Hepatocyte (in vitro differentiated cells): Measurements from ENCODE around the gene CDHR1. TPM values are rescaled to one million over a fixed set of nuclear protein-coding genes. Genes with fewer than 3 reads are reported as not detected.
"Not testable (repeated sequence)": the region's sequence is repeated elsewhere in the genome, so short reads cannot be mapped to it uniquely, and the experiment has no call there.

Experiments
- DNase-seq: peaks from one replicate; pipeline ENCODE4 v3.0.0-alpha.2; 2016; ENCODE audit warnings: low spot score
- H2AFZ ChIP-seq: fragments of 200-600 bp; sonication (generic); 2 replicates; pipeline ENCODE4 v1.6.0; 2016; ENCODE audit warnings: antibody characterized with exemption, mild to moderate bottlenecking
- H3K27ac ChIP-seq: fragments of 200-600 bp; sonication (generic); 2 replicates; pipeline ENCODE4 v1.5.1; 2016; ENCODE audit warnings: mild to moderate bottlenecking
- H3K27me3 ChIP-seq: fragments of 200-600 bp; sonication (generic); 2 replicates; pipeline ENCODE4 v1.6.1; 2016
- H3K36me3 ChIP-seq: fragments of 200-600 bp; sonication (generic); replicated peaks from 2 replicates; pipeline ENCODE4 v1.5.1; 2016; ENCODE audit warnings: low read depth; ENCODE audit not compliant: insufficient read depth
- H3K4me1 ChIP-seq: fragments of 200-600 bp; sonication (generic); 2 replicates; pipeline ENCODE4 v1.5.1; 2016; ENCODE audit warnings: mild to moderate bottlenecking, moderate library complexity; ENCODE audit not compliant: insufficient read depth
- H3K4me2 ChIP-seq: fragments of 200-600 bp; sonication (generic); 2 replicates; pipeline ENCODE4 v1.6.0; 2016
- H3K4me3 ChIP-seq: fragments of 200-600 bp; sonication (generic); 2 replicates; pipeline ENCODE4 v1.5.1; 2016; ENCODE audit warnings: mild to moderate bottlenecking
- H3K79me2 ChIP-seq: fragments of 200-600 bp; sonication (generic); 2 replicates; pipeline ENCODE4 v1.6.0; 2017; ENCODE audit warnings: mild to moderate bottlenecking
- H3K9me2 ChIP-seq: fragments of 200-600 bp; sonication (generic); replicated peaks from 2 replicates; pipeline ENCODE4 v1.6.0; 2017; ENCODE audit warnings: mild to moderate bottlenecking; ENCODE audit not compliant: insufficient read depth
- H3K9me3 ChIP-seq: fragments of 200-600 bp; sonication (generic); 2 replicates; pipeline ENCODE4 v1.5.1; 2016; ENCODE audit warnings: low read depth, mild to moderate bottlenecking
- H4K20me1 ChIP-seq: fragments of 200-600 bp; sonication (generic); 2 replicates; pipeline ENCODE4 v1.6.0; 2016; ENCODE audit warnings: mild to moderate bottlenecking; ENCODE audit not compliant: insufficient read depth, poor library complexity, severe bottlenecking
- CTCF ChIP-seq: fragments of 200-600 bp; sonication (generic); IDR thresholded peaks from 2 replicates; pipeline ENCODE4 v1.5.1; 2016; ENCODE audit warnings: antibody characterized with exemption, mild to moderate bottlenecking; ENCODE audit not compliant: poor library complexity
- EZH2 ChIP-seq: fragments of 200-600 bp; sonication (generic); IDR thresholded peaks from 2 replicates; pipeline ENCODE4 v1.6.1; 2016; ENCODE audit warnings: antibody characterized with exemption, mild to moderate bottlenecking, borderline replicate concordance
- EZH2phosphoT487 ChIP-seq: fragments of 200-600 bp; sonication (generic); IDR thresholded peaks from one replicate; pipeline ENCODE4 v1.6.1; 2018; ENCODE audit warnings: antibody characterized with exemption, mild to moderate bottlenecking, low read depth, moderate library complexity; ENCODE audit not compliant: unreplicated experiment, severe bottlenecking
- WGBS: methylation state at CpG from one replicate; pipeline ENCODE4 v1.1.6; 2016; ENCODE audit warnings: low lambda C conversion rate; ENCODE audit errors: missing lambda C conversion rate; 5-methylcytosine and 5-hydroxymethylcytosine counted together
- polyA plus RNA-seq: library from polyadenylated mRNA; unstranded; fragments of >200 nt; fragmentation: Nextera tagmentation; extraction: Ambion mirVana; gene quantifications from 2 replicates; pipeline ENCODE4 v1.2.1, GENCODE V29; 2016
- total RNA-seq: library from RNA; depleted of rRNA; stranded (reverse); fragments of >200 nt; gene quantifications from 2 replicates; pipeline ENCODE4 v1.2.3, GENCODE V29; 2014

The CDHR1 gene
- total and polyA plus RNA-seq, 2 experiments from 2014 or later: 0.03 TPM; not detected in 1

- H3K79me2 ChIP-seq: no peaks in the 10 kb centered on the region
- H3K27ac ChIP-seq: no peak overlapping the region
- no peaks in the 10 kb centered on the region for H3K27me3 ChIP-seq
- H2AFZ ChIP-seq: no peak overlapping the region
- H3K4me3 ChIP-seq: no peak overlapping the region
- H3K9me3 ChIP-seq: no peaks in the 10 kb centered on the region
- no peak for DNase-seq
- no peak overlapping the region for H3K4me2 ChIP-seq
- no peaks in the 10 kb centered on the region for H3K36me3 ChIP-seq
- no peak for TF ChIP-seq EZH2phosphoT487
- TF ChIP-seq CTCF: no peak
- TF ChIP-seq EZH2: no peak
- H3K4me1 ChIP-seq: no peaks in the 10 kb centered on the region
- H3K9me2 ChIP-seq: no peaks in the 10 kb centered on the region
- H4K20me1 ChIP-seq: no peaks in the 10 kb centered on the region
- WGBS: 100% methylated on average over 3 of the region's 3 CpGs
Observed at GRCh38 chr10:84178160-84178609, 16.2 kb upstream of the CDHR1 start.

- DNase-seq: peak; percentile 46
- no peak overlapping the region for H3K4me2 ChIP-seq
- H3K79me2 ChIP-seq: no peaks in the 10 kb centered on the region
Observed at GRCh38 chr10:84179059-84179710, 15.2 kb upstream of the CDHR1 start.

GRCh38 chr10:84180386-84180785 is 14.0 kb upstream of the CDHR1 start:
- not testable (repeated sequence) for H3K4me1 ChIP-seq, H3K9me3 ChIP-seq, DNase-seq, H3K9me2 ChIP-seq, H3K27ac ChIP-seq, H3K79me2 ChIP-seq, H3K27me3 ChIP-seq, H4K20me1 ChIP-seq, H3K4me3 ChIP-seq, H2AFZ ChIP-seq, H3K36me3 ChIP-seq, H3K4me2 ChIP-seq
- 97% methylated on average over 10 of the region's 22 CpGs for WGBS

More at GRCh38 chr10:84179059-84179710, 15.2 kb upstream of the CDHR1 start:
- H3K27ac ChIP-seq: no peak overlapping the region
- H3K27me3 ChIP-seq: no peaks in the 10 kb centered on the region
- H3K4me3 ChIP-seq: no peak overlapping the region
- H2AFZ ChIP-seq: no peak overlapping the region
- TF ChIP-seq EZH2phosphoT487 (no peak), CTCF (no peak), EZH2 (no peak)
- H3K36me3 ChIP-seq: no peaks in the 10 kb centered on the region
- H4K20me1 ChIP-seq: no peaks in the 10 kb centered on the region
- no peaks in the 10 kb centered on the region for H3K9me2 ChIP-seq
- H3K4me1 ChIP-seq: no peaks in the 10 kb centered on the region
- WGBS: 79% methylated on average over 12 of the region's 12 CpGs
- no peaks in the 10 kb centered on the region for H3K9me3 ChIP-seq

GRCh38 chr10:84181631-84182030 is 12.7 kb upstream of the CDHR1 start:
- H3K4me3 ChIP-seq: no peak overlapping the region
- no peaks in the 10 kb centered on the region for H4K20me1 ChIP-seq
- H3K36me3 ChIP-seq: no peaks in the 10 kb centered on the region
- 89% methylated on average over 5 of the region's 5 CpGs for WGBS
- DNase-seq: no peak
- H2AFZ ChIP-seq: no peak overlapping the region
- no peaks in the 10 kb centered on the region for H3K79me2 ChIP-seq
- TF ChIP-seq EZH2 (no peak), CTCF (no peak), EZH2phosphoT487 (no peak)
- no peaks in the 10 kb centered on the region for H3K9me2 ChIP-seq
- no peak overlapping the region for H3K4me2 ChIP-seq
- no peaks in the 10 kb centered on the region for H3K9me3 ChIP-seq
- H3K27me3 ChIP-seq: no peaks in the 10 kb centered on the region
- no peak overlapping the region for H3K27ac ChIP-seq
- no peaks in the 10 kb centered on the region for H3K4me1 ChIP-seq
